Esophagus squamous epithelium (tissue), 5 donors: ENCODE results near the gene MAGEA8. TPM values are rescaled to one million over a fixed set of nuclear protein-coding genes. Genes with fewer than 3 reads are reported as not detected.

Experiments used
- DNase-seq: peaks from one replicate; lab custom pipeline; 2025; lab: John Stamatoyannopoulos, UW
- H3K27ac ChIP-seq, 4 donors: fragments of 200-600 bp; sonication (generic); one replicate each; pipeline ENCODE4 v1.5.1; 2016 to 2019; ENCODE audit warnings: mild to moderate bottlenecking in 1 of 4
- H3K27me3 ChIP-seq, 4 donors: fragments of 200-600 bp; sonication (generic); 1 replicate in 3 of 4; 2 replicates in 1 of 4; pipeline versions ENCODE4 v1.5.1 to v1.6.0; 2017 to 2021; ENCODE audit warnings: antibody characterized with exemption in 1 of 4
- H3K36me3 ChIP-seq, 3 donors: fragments of 200-600 bp; sonication (generic); one replicate each; pipeline ENCODE4 v1.5.1; 2016 to 2019
- H3K4me1 ChIP-seq, 3 donors: fragments of 200-600 bp; sonication (generic); one replicate each; pipeline ENCODE4 v1.5.1; 2017 to 2019
- H3K4me3 ChIP-seq, 4 donors: fragments of 200-600 bp; sonication (generic); 1 replicate in 3 of 4; 2 replicates in 1 of 4; pipeline ENCODE4 v1.5.1; 2016 to 2019; ENCODE audit warnings: mild to moderate bottlenecking in 2 of 4, moderate library complexity in 1 of 4
- H3K9me3 ChIP-seq, 3 donors: fragments of 200-600 bp; sonication (generic); one replicate each; pipeline ENCODE4 v1.5.1; 2016 to 2019
- POLR2A ChIP-seq, 4 donors: fragments of 450-650 bp; IDR thresholded peaks; one replicate each; pipeline ENCODE4 v1.6.1; 2017; ENCODE audit warnings: antibody characterized with exemption in 4 of 4, mild to moderate bottlenecking in 4 of 4, moderate library complexity in 3 of 4
- WGBS, 2 donors: methylation state at CpG; one replicate each; pipeline ENCODE4 v1.1.5; 2018; 5-methylcytosine and 5-hydroxymethylcytosine counted together
- intact Hi-C: fragments of 100-400 bp; cut with DNase I; formaldehyde crosslinking; loops from one replicate; pipeline ENCODE4 v1.15.0; 2022
- total RNA-seq, 4 donors: library from RNA; depleted of rRNA; stranded (reverse); fragments of >200 nt; gene quantifications; one replicate each; pipeline ENCODE4 v1.1.0, GENCODE V29; 2016
- TF ChIP-seq, protein P1 (sequence below), 6 experiments: fragments of 450-650 bp in 4 of 6; fragments of 200-600 bp in 2 of 6; sonication (generic) in 2 of 6; IDR thresholded peaks; one replicate each; pipeline ENCODE4 v1.5.1; 2016 to 2019; ENCODE audit warnings: antibody characterized with exemption in 6 of 6, mild to moderate bottlenecking in 4 of 6, moderate library complexity in 4 of 6
- donor health status: DM: yes; HTN: yes; CAD: no.

The MAGEA8 gene
- total RNA-seq, 4 donors from 2014 or later = not detected

DNA sequence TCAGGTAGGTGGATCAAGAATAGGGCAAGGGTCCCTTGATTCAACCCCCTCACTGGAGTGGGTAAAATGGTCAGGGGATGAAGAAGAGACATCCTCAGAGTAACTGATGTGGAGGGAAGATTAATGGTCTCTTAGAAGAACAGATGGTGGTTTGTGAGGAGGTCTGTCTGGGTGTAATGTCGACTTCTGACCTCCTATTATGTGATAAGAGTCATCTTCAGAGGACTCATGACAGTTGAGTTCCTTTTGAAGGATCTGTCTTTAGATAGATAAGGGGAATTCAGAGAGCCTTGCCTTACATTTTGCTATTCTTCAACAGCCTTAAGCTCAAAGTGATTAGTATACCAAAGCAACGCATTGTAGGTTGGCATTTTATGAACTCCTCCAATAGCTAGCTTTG lies 27.1 kb upstream of the MAGEA8 start:
- DNase-seq = no peak
- intact Hi-C loops = no loop called here
- Histone ChIP-seq H3K9me3 (peaks cover 0 to 3% (median 0%) of the 10 kb centered on the region in 3 donors), H3K4me3 (no peak overlapping the region), H3K27me3 (no peaks in the 10 kb centered on the region), H3K27ac (no peak overlapping the region), H3K36me3 (no peaks in the 10 kb centered on the region), H3K4me1 (no peaks in the 10 kb centered on the region)
- TF ChIP-seq, protein P1, sequence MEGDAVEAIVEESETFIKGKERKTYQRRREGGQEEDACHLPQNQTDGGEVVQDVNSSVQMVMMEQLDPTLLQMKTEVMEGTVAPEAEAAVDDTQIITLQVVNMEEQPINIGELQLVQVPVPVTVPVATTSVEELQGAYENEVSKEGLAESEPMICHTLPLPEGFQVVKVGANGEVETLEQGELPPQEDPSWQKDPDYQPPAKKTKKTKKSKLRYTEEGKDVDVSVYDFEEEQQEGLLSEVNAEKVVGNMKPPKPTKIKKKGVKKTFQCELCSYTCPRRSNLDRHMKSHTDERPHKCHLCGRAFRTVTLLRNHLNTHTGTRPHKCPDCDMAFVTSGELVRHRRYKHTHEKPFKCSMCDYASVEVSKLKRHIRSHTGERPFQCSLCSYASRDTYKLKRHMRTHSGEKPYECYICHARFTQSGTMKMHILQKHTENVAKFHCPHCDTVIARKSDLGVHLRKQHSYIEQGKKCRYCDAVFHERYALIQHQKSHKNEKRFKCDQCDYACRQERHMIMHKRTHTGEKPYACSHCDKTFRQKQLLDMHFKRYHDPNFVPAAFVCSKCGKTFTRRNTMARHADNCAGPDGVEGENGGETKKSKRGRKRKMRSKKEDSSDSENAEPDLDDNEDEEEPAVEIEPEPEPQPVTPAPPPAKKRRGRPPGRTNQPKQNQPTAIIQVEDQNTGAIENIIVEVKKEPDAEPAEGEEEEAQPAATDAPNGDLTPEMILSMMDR (IDR thresholded peaks at IDR 0.05) = no peak
- TF ChIP-seq POLR2A (IDR thresholded peaks at IDR 0.05) = no peak
- WGBS, 2 donors = 42 to 46% methylated on average over 2 of the region's 2 CpGs

DNA sequence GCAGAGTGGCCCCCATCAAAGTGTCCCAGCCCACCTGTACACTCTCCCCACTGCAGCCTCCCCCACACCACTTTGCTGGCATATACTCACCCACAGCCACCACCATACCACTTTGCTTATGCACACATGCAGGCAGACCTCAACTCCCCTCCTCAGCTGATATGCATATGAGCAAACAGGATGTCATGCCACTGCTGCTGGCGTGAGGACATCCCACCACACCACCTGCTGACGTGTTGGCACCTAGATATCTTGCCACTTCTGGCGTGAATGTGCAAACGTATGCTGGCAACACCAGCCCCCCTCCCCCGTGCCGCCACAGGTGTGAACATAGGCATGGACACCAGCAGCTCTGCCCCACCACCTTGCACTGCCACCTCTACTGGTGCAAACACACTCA lies 22.4 kb upstream of the MAGEA8 start:
- Histone ChIP-seq H3K36me3 (no peaks in the 10 kb centered on the region), H3K4me1 (no peaks in the 10 kb centered on the region), H3K27me3 (no peaks in the 10 kb centered on the region), H3K9me3 (peaks cover 0 to 9% (median 6%) of the 10 kb centered on the region in 3 donors), H3K27ac (no peak overlapping the region), H3K4me3 (no peak overlapping the region)
- TF ChIP-seq POLR2A (IDR thresholded peaks at IDR 0.05) = no peak
- TF ChIP-seq, protein P1 (IDR thresholded peaks at IDR 0.05) = no peak
- 60 to 70% methylated on average over 1 to 2 of the region's 6 CpGs for WGBS, 2 donors
- no peak for DNase-seq
- intact Hi-C loops = no loop called here

DNA sequence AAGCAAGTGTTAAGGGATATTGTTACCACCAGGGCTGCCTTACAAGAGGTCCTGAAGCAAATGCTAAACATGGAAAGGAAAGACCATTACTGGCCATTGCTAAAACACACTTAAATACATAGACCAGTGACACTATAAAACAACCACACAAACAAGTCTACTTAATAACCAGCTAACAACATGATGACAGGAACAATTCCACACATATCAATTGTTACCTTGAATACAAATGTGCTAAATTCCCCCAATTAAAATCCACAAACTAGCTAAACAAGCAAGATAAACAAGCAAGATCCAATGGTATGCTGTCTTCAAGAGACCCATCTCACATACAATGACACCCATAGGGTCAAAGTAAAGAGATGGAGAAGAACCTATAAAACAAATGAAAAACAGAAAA lies 20.5 kb upstream of the MAGEA8 start:
- no peak for DNase-seq
- TF ChIP-seq, protein P1 (IDR thresholded peaks at IDR 0.05) = no peak
- no peak for TF ChIP-seq POLR2A (IDR thresholded peaks at IDR 0.05)
- Histone ChIP-seq H3K4me3 (no peak overlapping the region), H3K4me1 (no peaks in the 10 kb centered on the region), H3K36me3 (no peaks in the 10 kb centered on the region), H3K27ac (no peak overlapping the region), H3K9me3 (peaks cover 0 to 9% (median 6%) of the 10 kb centered on the region in 3 donors), H3K27me3 (no peaks in the 10 kb centered on the region)
- intact Hi-C loops = no loop called here

DNA sequence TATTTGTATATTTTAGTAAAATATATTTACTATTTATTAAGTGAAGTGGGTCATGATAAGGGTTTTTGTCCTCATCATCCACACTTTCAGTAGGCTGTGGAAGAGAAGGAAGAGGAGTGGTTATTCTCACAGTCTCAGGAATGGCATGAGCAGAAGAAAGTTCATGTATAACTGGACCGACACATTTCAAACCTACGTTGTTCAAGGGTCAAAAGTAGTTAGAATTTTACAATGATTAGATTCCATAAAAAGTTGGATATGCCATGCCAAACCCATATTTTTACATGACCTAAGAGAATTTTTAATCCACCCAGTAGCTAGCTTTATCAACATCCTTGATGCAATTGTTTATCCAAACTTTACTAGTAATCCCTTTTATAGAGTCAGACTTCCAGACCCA lies 15.6 kb upstream of the MAGEA8 start:
- no peak for DNase-seq
- H3K9me3 ChIP-seq = peaks cover 0 to 6% (median 3%) of the 10 kb centered on the region in 3 donors
- no peaks in the 10 kb centered on the region for H3K27me3 ChIP-seq
- TF ChIP-seq, protein P1 (IDR thresholded peaks at IDR 0.05) = no peak
- TF ChIP-seq POLR2A (IDR thresholded peaks at IDR 0.05) = no peak
- H3K36me3 ChIP-seq = no peaks in the 10 kb centered on the region
- WGBS, 2 donors = 78 to 85% methylated on average over 2 of the region's 2 CpGs
- no peaks in the 10 kb centered on the region for H3K4me1 ChIP-seq
- H3K27ac ChIP-seq = no peak overlapping the region
- intact Hi-C loops = no loop called here
- no peak overlapping the region for H3K4me3 ChIP-seq

DNA sequence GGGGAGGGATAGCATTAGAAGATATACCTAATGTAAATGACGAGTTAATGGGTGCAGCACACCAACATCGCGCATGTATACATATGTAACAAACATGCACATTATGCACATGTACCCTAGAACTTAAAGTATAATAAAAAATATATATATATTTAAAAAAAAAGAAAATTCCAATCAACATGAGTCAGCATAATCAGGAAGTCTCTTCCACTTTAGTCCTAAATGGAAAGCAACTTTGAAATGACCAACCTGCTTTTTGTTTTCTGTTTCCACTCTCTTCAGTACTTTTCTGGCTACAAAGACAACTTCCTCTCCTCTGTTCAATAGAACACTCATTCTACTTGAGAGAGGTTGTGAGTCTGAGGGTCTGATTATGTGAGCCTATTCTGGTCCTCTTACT lies 13.5 kb upstream of the MAGEA8 start:
- no peak for DNase-seq
- TF ChIP-seq POLR2A (IDR thresholded peaks at IDR 0.05) = no peak
- TF ChIP-seq, protein P1 (IDR thresholded peaks at IDR 0.05) = no peak
- Histone ChIP-seq H3K36me3 (no peaks in the 10 kb centered on the region), H3K4me1 (no peaks in the 10 kb centered on the region), H3K9me3 (no peaks in the 10 kb centered on the region), H3K27me3 (no peaks in the 10 kb centered on the region), H3K27ac (no peak overlapping the region), H3K4me3 (no peak overlapping the region)
- intact Hi-C loops = no loop called here
- WGBS, 2 donors = 87 to 91% methylated on average over 3 of the region's 3 CpGs
